PFSK-1 (cell line): ENCODE measurements around the gene DZIP3.

Experiments used
- FOXP2 ChIP-seq: optimal IDR thresholded peaks from 2 replicates; pipeline ENCODE3; 2011; ENCODE audit warnings: borderline replicate concordance, control low read depth, inconsistent platforms; ENCODE audit not compliant: insufficient read depth; ENCODE audit errors: extremely low read length, extremely low read depth
- POLR2AphosphoS5 ChIP-seq: IDR thresholded peaks from 2 replicates; pipeline ENCODE4 v1.6.1; 2012; ENCODE audit warnings: low read depth, mild to moderate bottlenecking, control low read depth, low read length, moderate library complexity
- SIN3A ChIP-seq: IDR thresholded peaks from 2 replicates; pipeline ENCODE4 v1.6.1; 2012; ENCODE audit warnings: mild to moderate bottlenecking, low read length, moderate library complexity, borderline replicate concordance; ENCODE audit not compliant: insufficient read depth
- TAF1 ChIP-seq: IDR thresholded peaks from 2 replicates; pipeline ENCODE4 v1.6.1; 2012; ENCODE audit warnings: low read length, control low read depth, borderline replicate concordance; ENCODE audit not compliant: insufficient read depth
- TF ChIP-seq, protein P1 (sequence below), 2 experiments: IDR thresholded peaks; 2 replicates each; pipeline versions ENCODE4 v1.6.1 to v1.8.0; 2011 to 2012; ENCODE audit warnings: low read depth in 2 of 2, low read length in 2 of 2, control low read depth in 1 of 2, inconsistent platforms in 1 of 2, mild to moderate bottlenecking in 1 of 2, moderate library complexity in 1 of 2; ENCODE audit not compliant: insufficient read depth in 1 of 2

DNA sequence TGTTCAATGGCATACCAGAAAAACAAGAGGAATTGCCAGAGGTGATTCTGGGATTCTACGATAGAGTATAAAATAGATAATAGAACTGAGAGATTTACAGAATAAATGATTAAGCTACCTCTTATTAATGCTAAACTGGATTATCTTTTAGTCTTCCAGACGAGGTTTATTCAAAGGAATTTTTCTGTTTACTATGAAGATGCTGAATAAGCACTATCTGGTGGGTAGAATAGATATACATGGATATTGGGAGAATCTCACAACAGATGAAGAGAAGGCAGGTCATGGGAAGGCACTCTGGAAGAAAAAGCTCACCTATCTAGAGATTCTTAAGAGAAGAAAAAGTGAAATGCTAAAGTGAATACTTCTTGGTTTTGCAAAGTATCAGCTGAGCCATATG lies 11.5 kb upstream of the DZIP3 start:
- TF ChIP-seq SIN3A (no peak), POLR2AphosphoS5 (no peak), TAF1 (no peak), FOXP2 (no peak)
- TF ChIP-seq, protein P1, sequence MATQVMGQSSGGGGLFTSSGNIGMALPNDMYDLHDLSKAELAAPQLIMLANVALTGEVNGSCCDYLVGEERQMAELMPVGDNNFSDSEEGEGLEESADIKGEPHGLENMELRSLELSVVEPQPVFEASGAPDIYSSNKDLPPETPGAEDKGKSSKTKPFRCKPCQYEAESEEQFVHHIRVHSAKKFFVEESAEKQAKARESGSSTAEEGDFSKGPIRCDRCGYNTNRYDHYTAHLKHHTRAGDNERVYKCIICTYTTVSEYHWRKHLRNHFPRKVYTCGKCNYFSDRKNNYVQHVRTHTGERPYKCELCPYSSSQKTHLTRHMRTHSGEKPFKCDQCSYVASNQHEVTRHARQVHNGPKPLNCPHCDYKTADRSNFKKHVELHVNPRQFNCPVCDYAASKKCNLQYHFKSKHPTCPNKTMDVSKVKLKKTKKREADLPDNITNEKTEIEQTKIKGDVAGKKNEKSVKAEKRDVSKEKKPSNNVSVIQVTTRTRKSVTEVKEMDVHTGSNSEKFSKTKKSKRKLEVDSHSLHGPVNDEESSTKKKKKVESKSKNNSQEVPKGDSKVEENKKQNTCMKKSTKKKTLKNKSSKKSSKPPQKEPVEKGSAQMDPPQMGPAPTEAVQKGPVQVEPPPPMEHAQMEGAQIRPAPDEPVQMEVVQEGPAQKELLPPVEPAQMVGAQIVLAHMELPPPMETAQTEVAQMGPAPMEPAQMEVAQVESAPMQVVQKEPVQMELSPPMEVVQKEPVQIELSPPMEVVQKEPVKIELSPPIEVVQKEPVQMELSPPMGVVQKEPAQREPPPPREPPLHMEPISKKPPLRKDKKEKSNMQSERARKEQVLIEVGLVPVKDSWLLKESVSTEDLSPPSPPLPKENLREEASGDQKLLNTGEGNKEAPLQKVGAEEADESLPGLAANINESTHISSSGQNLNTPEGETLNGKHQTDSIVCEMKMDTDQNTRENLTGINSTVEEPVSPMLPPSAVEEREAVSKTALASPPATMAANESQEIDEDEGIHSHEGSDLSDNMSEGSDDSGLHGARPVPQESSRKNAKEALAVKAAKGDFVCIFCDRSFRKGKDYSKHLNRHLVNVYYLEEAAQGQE (IDR thresholded peaks at IDR 0.05; ENCODE audit: insufficient read depth in 1 of 2, low read depth in 2 of 2, low read length in 2 of 2), result no peak
